ENCODE measurements around the gene FOXN3. TPM values are rescaled to one million over a fixed set of nuclear protein-coding genes. Genes with fewer than 3 reads are reported as not detected.

Gene FOXN3
- polyA plus RNA-seq, 2 of the 4 experiments (the other 2 are of a cell fraction) = 6.0 to 6.4 TPM

DNA sequence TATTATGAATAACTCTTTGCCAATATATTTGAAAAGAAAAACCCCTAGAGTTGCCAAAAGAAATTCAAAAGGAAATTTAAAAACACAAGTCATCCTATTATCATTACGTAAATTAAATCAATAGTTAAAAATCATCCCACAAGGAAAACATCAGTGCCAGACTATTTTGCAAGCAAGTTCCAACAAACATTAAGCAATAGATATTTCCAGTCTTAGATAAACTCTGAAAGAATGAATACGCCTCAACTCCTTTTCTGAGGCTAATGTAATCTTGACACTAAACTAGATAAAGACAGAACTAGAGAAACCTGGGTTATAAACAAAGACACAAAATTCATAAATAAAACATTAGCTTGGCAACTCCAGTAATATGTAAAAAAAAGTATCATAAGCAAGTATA is 245.9 kb downstream of the FOXN3 start:
- Histone ChIP-seq H3K27ac (no peak overlapping the region), H3K4me1 (no peaks in the 10 kb centered on the region), H3K9me3 (0 out of 3 replicates have a peak, but pooled peaks cover 2% of the 10 kb centered on the region), H3K4me2 (no peak overlapping the region), H3K4me3 (no peak overlapping the region)
- ChIA-PET CTCF (no interaction called here), POLR2A (no interaction called here)
- no peak for DNase-seq (ENCODE audit: low read depth in 1 of 2, low spot score in 1 of 2)
- no peak for FAIRE-seq
- WGBS (ENCODE audit: missing lambda C conversion rate) = 52% methylated on average over 2 of the region's 2 CpGs
- no peak for ATAC-seq
- TF ChIP-seq RCOR1 (IDR thresholded peaks at IDR 0.05; ENCODE audit: low read depth, low read length) (no peak), PBX3 (IDR thresholded peaks at IDR 0.05) (no peak), SREBF2 (IDR thresholded peaks at IDR 0.05) (no peak), RFX5 (IDR thresholded peaks at IDR 0.05) (no peak), EHMT2 (IDR thresholded peaks at IDR 0.05; ENCODE audit: low read depth) (no peak), ESRRA (IDR thresholded peaks at IDR 0.05; ENCODE audit: borderline replicate concordance, low read length) (no peak), KDM5A (IDR thresholded peaks at IDR 0.05) (no peak), MAFK (IDR thresholded peaks at IDR 0.05; ENCODE audit: partially characterized antibody) (no peak), MAX (IDR thresholded peaks at IDR 0.05) (no peak), FOXS1 (CRISPR knock-in tag; IDR thresholded peaks at IDR 0.05) (no peak)

- TF ChIP-seq HEYL (CRISPR knock-in tag; IDR thresholded peaks at IDR 0.05) = no peak
- no peak for TF ChIP-seq CBX2 (IDR thresholded peaks at IDR 0.05; ENCODE audit: borderline replicate concordance, low read depth)
- no peak for TF ChIP-seq HOXB13 (CRISPR knock-in tag; IDR thresholded peaks at IDR 0.05; ENCODE audit: low read depth)
- TF ChIP-seq, protein P1, sequence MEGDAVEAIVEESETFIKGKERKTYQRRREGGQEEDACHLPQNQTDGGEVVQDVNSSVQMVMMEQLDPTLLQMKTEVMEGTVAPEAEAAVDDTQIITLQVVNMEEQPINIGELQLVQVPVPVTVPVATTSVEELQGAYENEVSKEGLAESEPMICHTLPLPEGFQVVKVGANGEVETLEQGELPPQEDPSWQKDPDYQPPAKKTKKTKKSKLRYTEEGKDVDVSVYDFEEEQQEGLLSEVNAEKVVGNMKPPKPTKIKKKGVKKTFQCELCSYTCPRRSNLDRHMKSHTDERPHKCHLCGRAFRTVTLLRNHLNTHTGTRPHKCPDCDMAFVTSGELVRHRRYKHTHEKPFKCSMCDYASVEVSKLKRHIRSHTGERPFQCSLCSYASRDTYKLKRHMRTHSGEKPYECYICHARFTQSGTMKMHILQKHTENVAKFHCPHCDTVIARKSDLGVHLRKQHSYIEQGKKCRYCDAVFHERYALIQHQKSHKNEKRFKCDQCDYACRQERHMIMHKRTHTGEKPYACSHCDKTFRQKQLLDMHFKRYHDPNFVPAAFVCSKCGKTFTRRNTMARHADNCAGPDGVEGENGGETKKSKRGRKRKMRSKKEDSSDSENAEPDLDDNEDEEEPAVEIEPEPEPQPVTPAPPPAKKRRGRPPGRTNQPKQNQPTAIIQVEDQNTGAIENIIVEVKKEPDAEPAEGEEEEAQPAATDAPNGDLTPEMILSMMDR (IDR thresholded peaks at IDR 0.05) = no peak
- no peak for TF ChIP-seq REST (IDR thresholded peaks at IDR 0.05)
- TF ChIP-seq RARB (CRISPR knock-in tag; IDR thresholded peaks at IDR 0.05) = no peak
- no peak for TF ChIP-seq SREBF2 (IDR thresholded peaks at IDR 0.05)
- TF ChIP-seq RAD21 (conservative IDR thresholded peaks at IDR 0.05 in 1 of 2, IDR thresholded peaks at IDR 0.05 in 1 of 2) = no peak
- TF ChIP-seq NR3C1 (IDR thresholded peaks at IDR 0.05) = no peak
- TF ChIP-seq HDAC2 (IDR thresholded peaks at IDR 0.05) = no peak
- TF ChIP-seq CHD4 (IDR thresholded peaks at IDR 0.05; ENCODE audit: borderline replicate concordance) = no peak
- TF ChIP-seq, protein P2, sequence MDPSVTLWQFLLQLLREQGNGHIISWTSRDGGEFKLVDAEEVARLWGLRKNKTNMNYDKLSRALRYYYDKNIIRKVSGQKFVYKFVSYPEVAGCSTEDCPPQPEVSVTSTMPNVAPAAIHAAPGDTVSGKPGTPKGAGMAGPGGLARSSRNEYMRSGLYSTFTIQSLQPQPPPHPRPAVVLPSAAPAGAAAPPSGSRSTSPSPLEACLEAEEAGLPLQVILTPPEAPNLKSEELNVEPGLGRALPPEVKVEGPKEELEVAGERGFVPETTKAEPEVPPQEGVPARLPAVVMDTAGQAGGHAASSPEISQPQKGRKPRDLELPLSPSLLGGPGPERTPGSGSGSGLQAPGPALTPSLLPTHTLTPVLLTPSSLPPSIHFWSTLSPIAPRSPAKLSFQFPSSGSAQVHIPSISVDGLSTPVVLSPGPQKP (IDR thresholded peaks at IDR 0.05; ENCODE audit: low read depth, low read length) = no peak
- no peak for TF ChIP-seq HES2 (IDR thresholded peaks at IDR 0.05)
- TF ChIP-seq TFCP2L1 (CRISPR knock-in tag; IDR thresholded peaks at IDR 0.05) = no peak
- no peak for TF ChIP-seq TP53 (CRISPR knock-in tag; IDR thresholded peaks at IDR 0.05)
- no peak for TF ChIP-seq SMC3 (IDR thresholded peaks at IDR 0.05)
- 0 out of 3 replicates have a peak, but pooled peaks cover 2% of the 10 kb centered on the region for H3K9me3 ChIP-seq
- H3K4me2 ChIP-seq = no peak overlapping the region
- FAIRE-seq = no peak
- ChIA-PET POLR2A (no interaction called here), CTCF (no interaction called here)
- no peaks in the 10 kb centered on the region for H3K4me1 ChIP-seq
- H3K4me3 ChIP-seq = no peak overlapping the region
- H3K27ac ChIP-seq = no peak overlapping the region
- 55% methylated on average over 6 of the region's 6 CpGs for WGBS (ENCODE audit: missing lambda C conversion rate)
- no peak for ATAC-seq
- no peak for DNase-seq (ENCODE audit: low read depth in 1 of 2, low spot score in 1 of 2)
Observed at GRCh38 chr14:89167705-89168104, 249.3 kb downstream of the FOXN3 start.
